SH-SY5Y (cell line): ENCODE results near the gene GGTLC2.

ENCODE experiments used
- GATA2 ChIP-seq: IDR thresholded peaks from 2 replicates; pipeline ENCODE4 v1.6.1; 2011; ENCODE audit warnings: mild to moderate bottlenecking, low read depth, low read length
- GATA3 ChIP-seq: IDR thresholded peaks from 2 replicates; pipeline ENCODE4 v1.6.1; 2011; ENCODE audit warnings: low read depth, mild to moderate bottlenecking, low read length, moderate library complexity

GRCh38 chr22:22618923-22619322, 25.5 kb upstream of the GGTLC2 start:
- TF ChIP-seq GATA2, result no peak
- TF ChIP-seq GATA3, result no peak
